ENCODE data around the gene FAM217B.

DNA sequence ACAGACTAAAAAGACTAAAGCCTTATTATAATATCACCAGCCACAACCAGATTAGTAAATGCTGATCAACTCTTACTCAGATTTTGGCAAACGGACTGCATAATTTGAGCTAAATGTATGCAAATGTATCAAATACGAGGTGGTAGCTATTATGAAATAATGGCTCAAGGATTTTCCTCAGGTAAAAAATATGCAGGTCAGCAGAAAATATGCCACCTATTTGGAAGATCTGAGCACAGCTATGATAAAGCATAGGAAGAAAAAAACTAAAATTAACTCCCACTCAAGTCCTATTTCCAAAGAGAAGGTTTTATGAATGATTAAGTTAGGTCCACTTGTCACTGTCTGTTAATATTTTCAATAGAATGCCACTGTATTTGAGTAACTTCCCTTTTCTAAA, 29.1 kb upstream of the FAM217B start:
- TF ChIP-seq, protein P1, sequence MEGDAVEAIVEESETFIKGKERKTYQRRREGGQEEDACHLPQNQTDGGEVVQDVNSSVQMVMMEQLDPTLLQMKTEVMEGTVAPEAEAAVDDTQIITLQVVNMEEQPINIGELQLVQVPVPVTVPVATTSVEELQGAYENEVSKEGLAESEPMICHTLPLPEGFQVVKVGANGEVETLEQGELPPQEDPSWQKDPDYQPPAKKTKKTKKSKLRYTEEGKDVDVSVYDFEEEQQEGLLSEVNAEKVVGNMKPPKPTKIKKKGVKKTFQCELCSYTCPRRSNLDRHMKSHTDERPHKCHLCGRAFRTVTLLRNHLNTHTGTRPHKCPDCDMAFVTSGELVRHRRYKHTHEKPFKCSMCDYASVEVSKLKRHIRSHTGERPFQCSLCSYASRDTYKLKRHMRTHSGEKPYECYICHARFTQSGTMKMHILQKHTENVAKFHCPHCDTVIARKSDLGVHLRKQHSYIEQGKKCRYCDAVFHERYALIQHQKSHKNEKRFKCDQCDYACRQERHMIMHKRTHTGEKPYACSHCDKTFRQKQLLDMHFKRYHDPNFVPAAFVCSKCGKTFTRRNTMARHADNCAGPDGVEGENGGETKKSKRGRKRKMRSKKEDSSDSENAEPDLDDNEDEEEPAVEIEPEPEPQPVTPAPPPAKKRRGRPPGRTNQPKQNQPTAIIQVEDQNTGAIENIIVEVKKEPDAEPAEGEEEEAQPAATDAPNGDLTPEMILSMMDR (conservative IDR thresholded peaks at IDR 0.05): no peak
- TF ChIP-seq ZFX (IDR thresholded peaks at IDR 0.05): no peak
